Prostate gland (tissue), 2 donors: ENCODE results near the gene FOXS1.

ENCODE experiments used
- CTCF ChIP-seq, 4 experiments: fragments of 200-600 bp in 2 of 4; fragments of 450-650 bp in 2 of 4; sonication (generic) in 2 of 4; IDR thresholded peaks; 1 replicate in 3 of 4; 2 replicates in 1 of 4; pipeline ENCODE4 v1.5.1; 2016 to 2019; ENCODE audit warnings: antibody characterized with exemption in 4 of 4, mild to moderate bottlenecking in 2 of 4, moderate library complexity in 2 of 4
- POLR2A ChIP-seq: fragments of 450-650 bp; IDR thresholded peaks from one replicate; pipeline ENCODE4 v1.6.1; 2016; ENCODE audit warnings: antibody characterized with exemption, mild to moderate bottlenecking
- POLR2AphosphoS5 ChIP-seq: sonication (generic); formaldehyde crosslinking; IDR thresholded peaks from one replicate; pipeline ENCODE4 v1.6.1; 2017; ENCODE audit warnings: antibody characterized with exemption

- TF ChIP-seq POLR2A (no peak), CTCF (IDR thresholded peaks at IDR 0.05) (no peak), POLR2AphosphoS5 (no peak)
Measured at GRCh38 chr20:31808481-31808880, 36.9 kb downstream of the FOXS1 start.
